ENCODE results near the gene NRDC.

DNA sequence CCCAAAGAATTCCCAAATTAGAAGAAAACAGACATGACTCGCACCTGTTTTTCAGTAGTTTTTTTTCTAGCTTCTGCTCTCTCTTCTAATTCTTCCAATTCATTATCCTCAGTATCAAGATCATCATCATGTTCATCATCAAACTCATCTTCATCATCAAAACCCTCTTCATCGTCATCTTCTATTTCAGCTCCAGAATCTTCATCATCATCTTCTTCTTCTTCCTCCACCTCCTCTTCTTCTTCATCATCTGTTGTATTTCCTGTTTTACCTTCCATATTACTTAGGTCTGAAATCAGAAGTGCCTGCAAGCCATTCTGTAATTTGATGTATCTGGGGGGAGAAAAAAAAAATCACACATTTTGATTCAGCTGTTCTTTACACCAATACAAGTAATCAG, 38.3 kb downstream of the NRDC start:
- TF ChIP-seq CHD1 (IDR thresholded peaks at IDR 0.05; ENCODE audit: low read depth, low read length) (no peak), POLR2A (IDR thresholded peaks at IDR 0.05; ENCODE audit: control extremely low read depth in 1 of 2, low read depth in 2 of 2, low read length in 2 of 2) (no peak), RAD21 (IDR thresholded peaks at IDR 0.05 in 1 of 2, conservative IDR thresholded peaks at IDR 0.05 in 1 of 2; ENCODE audit: low read depth in 2 of 2, low read length in 2 of 2) (no peak), EZH2 (IDR thresholded peaks at IDR 0.05; ENCODE audit: low read depth, low read length, severe bottlenecking) (no peak), SIN3A (conservative IDR thresholded peaks at IDR 0.05 in 1 of 2, IDR thresholded peaks at IDR 0.05 in 1 of 2; ENCODE audit: low read depth in 1 of 2, low read length in 2 of 2) (no peak), CHD2 (IDR thresholded peaks at IDR 0.05; ENCODE audit: low read length) (no peak), YY1 (IDR thresholded peaks at IDR 0.05; ENCODE audit: low read depth, low read length) (no peak), EP300 (IDR thresholded peaks at IDR 0.05; ENCODE audit: borderline replicate concordance in 1 of 2, low read depth in 2 of 2, low read length in 2 of 2) (no peak), NRF1 (IDR thresholded peaks at IDR 0.05; ENCODE audit: low read depth, low read length) (no peak), BRCA1 (IDR thresholded peaks at IDR 0.05; ENCODE audit: low read depth, low read length) (no peak)
- TF ChIP-seq, protein P1, sequence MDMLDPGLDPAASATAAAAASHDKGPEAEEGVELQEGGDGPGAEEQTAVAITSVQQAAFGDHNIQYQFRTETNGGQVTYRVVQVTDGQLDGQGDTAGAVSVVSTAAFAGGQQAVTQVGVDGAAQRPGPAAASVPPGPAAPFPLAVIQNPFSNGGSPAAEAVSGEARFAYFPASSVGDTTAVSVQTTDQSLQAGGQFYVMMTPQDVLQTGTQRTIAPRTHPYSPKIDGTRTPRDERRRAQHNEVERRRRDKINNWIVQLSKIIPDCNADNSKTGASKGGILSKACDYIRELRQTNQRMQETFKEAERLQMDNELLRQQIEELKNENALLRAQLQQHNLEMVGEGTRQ (IDR thresholded peaks at IDR 0.05; ENCODE audit: low read length) = no peak
- TF ChIP-seq, protein P2, sequence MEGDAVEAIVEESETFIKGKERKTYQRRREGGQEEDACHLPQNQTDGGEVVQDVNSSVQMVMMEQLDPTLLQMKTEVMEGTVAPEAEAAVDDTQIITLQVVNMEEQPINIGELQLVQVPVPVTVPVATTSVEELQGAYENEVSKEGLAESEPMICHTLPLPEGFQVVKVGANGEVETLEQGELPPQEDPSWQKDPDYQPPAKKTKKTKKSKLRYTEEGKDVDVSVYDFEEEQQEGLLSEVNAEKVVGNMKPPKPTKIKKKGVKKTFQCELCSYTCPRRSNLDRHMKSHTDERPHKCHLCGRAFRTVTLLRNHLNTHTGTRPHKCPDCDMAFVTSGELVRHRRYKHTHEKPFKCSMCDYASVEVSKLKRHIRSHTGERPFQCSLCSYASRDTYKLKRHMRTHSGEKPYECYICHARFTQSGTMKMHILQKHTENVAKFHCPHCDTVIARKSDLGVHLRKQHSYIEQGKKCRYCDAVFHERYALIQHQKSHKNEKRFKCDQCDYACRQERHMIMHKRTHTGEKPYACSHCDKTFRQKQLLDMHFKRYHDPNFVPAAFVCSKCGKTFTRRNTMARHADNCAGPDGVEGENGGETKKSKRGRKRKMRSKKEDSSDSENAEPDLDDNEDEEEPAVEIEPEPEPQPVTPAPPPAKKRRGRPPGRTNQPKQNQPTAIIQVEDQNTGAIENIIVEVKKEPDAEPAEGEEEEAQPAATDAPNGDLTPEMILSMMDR (IDR thresholded peaks at IDR 0.05; ENCODE audit: control extremely low read depth in 1 of 3, insufficient read depth in 1 of 3, low read depth in 1 of 3, low read length in 3 of 3) = no peak

Data from H1 (cell line).